Measurements from ENCODE around the gene HACL1. TPM values are rescaled to one million over a fixed set of nuclear protein-coding genes. Genes with fewer than 3 reads are reported as not detected.
A peak's percentile ranks its signal among the peaks of the same experiment; 100 is the strongest.

The HACL1 gene
- total RNA-seq, 1 donor from 2014 or later, result 25.0 TPM

DNA sequence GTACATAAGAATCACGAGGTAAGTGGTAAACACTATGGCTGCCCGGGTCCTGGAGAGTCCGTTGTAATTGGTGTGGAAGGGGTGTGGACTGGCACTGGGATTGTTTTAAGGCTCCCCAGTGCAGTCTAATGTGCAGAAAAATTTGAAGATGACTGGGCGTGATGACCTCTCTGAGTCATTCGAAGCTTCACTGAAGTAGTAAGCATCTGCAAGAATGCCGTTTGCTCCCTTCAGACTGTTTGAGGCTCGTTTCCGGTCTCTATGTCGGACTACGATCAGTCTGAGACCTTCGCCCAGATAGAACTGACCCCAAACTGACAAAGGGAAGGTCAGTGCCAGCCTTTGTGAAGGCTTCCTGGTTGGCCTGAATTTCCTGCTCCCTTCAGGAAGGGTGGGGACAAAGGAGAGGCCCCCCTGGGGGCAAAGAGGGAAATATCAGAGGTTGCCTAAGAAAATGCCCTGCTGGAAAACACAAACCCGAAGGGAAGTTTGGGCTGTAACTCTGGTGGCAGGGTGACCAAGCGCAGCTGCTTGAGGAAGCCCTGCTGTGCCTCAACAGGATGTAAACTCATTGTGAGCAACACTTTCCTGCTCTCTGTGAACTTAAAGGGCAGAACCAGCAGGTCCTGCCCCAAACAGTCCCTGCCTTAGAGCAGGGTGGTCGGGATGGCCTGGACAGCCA lies 34.8 kb upstream of the HACL1 start:
- Histone ChIP-seq H3K27me3 (ENCODE audit: control insufficient read depth, insufficient read depth, low read length) (no peaks in the 10 kb centered on the region), H3K36me3 (ENCODE audit: control insufficient read depth, insufficient read depth, low read length) (no peaks in the 10 kb centered on the region), H3K4me3 (ENCODE audit: low read depth, low read length) (no peak overlapping the region)
- TF ChIP-seq, protein P1, sequence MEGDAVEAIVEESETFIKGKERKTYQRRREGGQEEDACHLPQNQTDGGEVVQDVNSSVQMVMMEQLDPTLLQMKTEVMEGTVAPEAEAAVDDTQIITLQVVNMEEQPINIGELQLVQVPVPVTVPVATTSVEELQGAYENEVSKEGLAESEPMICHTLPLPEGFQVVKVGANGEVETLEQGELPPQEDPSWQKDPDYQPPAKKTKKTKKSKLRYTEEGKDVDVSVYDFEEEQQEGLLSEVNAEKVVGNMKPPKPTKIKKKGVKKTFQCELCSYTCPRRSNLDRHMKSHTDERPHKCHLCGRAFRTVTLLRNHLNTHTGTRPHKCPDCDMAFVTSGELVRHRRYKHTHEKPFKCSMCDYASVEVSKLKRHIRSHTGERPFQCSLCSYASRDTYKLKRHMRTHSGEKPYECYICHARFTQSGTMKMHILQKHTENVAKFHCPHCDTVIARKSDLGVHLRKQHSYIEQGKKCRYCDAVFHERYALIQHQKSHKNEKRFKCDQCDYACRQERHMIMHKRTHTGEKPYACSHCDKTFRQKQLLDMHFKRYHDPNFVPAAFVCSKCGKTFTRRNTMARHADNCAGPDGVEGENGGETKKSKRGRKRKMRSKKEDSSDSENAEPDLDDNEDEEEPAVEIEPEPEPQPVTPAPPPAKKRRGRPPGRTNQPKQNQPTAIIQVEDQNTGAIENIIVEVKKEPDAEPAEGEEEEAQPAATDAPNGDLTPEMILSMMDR (IDR thresholded peaks at IDR 0.05; ENCODE audit: insufficient read depth, low read length, severe bottlenecking), result no peak
- DNase-seq (ENCODE audit: low read depth), result peak; percentile 54
- no peak for FAIRE-seq

DNA sequence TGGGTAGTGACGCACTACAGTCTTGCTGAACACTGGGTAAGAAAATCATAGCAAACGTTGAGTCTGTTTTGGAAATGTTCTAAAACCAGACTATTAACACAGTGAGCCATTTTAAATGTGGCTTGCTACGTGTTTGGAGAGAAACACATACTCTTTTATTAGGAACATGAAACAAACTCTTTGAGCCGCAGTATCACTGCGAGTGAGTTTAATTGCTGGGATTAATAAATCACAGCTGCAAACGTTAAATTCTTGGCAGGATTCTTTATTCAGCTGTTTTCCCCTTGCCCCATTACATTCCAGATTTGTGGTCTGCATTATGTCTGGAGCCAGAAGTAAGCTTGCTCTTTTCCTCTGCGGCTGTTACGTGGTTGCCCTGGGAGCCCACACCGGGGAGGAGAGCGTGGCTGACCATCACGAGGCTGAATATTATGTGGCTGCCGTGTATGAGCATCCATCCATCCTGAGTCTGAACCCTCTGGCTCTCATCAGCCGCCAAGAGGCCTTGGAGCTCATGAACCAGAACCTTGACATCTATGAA lies 33.8 kb upstream of the HACL1 start:
- no peaks in the 10 kb centered on the region for H3K36me3 ChIP-seq (ENCODE audit: control insufficient read depth, insufficient read depth, low read length)
- H3K27me3 ChIP-seq (ENCODE audit: control insufficient read depth, insufficient read depth, low read length), result no peaks in the 10 kb centered on the region
- TF ChIP-seq, protein P1 (IDR thresholded peaks at IDR 0.05; ENCODE audit: insufficient read depth, low read length, severe bottlenecking), result no peak
- no peak overlapping the region for H3K4me3 ChIP-seq (ENCODE audit: low read depth, low read length)
- FAIRE-seq (no peak), DNase-seq (ENCODE audit: low read depth) (no peak)

DNA sequence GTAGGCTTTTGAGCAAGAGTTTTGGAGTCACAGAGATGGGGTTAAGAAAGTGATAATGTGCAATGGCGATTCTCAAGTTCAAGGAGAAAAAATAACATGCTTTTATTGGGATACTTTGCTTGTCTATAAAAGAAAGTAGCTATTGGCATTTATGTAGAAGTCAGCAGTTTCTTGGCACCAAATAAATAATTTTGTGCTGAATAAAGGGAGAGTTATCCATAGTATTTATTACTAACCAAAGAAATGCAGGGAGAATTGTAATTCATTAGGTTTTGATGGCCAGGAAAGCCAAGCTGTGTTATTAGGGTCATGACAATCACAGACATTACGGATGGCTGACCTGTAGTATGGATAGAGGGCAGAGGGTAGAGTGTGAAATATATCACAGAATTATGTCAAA lies 33.3 kb upstream of the HACL1 start:
- no peak for FAIRE-seq
- DNase-seq (ENCODE audit: low read depth), result no peak
- Histone ChIP-seq H3K4me3 (ENCODE audit: low read depth, low read length) (no peak overlapping the region), H3K27me3 (ENCODE audit: control insufficient read depth, insufficient read depth, low read length) (no peaks in the 10 kb centered on the region), H3K36me3 (ENCODE audit: control insufficient read depth, insufficient read depth, low read length) (no peaks in the 10 kb centered on the region)
- TF ChIP-seq, protein P1 (IDR thresholded peaks at IDR 0.05; ENCODE audit: insufficient read depth, low read length, severe bottlenecking), result no peak

DNA sequence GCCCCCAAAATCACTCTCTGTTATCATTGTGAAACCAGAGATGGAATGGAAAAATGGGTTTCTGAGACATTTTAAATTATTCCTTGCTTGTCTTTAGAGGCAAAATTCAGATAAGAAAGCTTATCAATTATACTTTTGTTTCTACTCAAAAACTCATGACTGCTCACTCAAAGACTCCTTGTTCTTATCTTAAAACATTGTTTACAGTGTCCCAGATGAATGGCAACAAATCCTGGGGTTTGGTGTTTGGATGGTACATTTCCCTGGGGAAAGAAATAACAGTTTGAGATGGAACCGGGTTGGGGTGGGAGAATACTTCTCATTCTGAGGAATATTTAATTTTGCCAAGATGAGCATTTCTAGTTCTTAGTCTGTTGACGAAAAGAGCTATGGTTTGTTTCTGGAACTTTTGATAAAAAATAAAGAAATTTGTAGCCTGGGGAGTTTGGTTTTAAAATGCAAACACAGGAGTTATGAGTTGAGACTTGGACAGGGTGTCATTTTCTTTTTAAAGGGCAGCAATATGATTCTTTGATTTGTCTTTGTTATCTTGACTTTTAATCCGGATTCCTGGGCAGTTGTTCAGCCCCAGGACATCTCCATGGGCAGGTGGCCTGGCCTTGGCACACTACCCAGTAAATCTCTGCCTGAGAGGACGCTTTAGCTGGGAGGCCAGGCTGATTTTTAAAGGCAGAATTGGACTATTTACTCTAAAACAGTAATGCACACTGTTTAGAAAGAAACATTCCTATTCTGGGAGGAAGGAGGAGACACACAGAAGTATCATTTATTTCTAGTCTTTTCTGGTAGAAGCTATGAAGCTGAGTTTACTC lies 32.6 kb upstream of the HACL1 start:
- DNase-seq (ENCODE audit: low read depth) (no peak), FAIRE-seq (no peak)
- no peak overlapping the region for H3K4me3 ChIP-seq (ENCODE audit: low read depth, low read length)

DNA sequence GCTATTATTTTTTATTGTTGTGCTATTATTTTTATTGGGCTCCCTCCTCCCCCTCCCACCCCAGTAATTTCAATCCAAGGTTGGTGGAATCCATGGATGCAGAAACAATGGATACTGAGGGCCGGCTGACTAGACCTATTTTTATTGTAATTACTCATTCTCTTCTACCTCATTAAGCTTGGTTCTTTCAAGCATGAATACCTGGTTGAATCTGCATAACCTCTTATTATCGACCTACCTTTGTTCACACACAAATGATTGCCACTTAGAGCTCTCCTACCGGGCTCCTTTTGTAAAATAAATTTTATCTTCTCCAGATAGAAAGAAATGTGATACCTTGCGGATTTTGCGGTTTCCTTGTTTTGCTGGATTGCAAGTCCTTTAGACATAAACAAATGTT lies 31.8 kb upstream of the HACL1 start:
- TF ChIP-seq, protein P1 (IDR thresholded peaks at IDR 0.05; ENCODE audit: insufficient read depth, low read length, severe bottlenecking), result no peak
- Histone ChIP-seq H3K4me3 (ENCODE audit: low read depth, low read length) (no peak overlapping the region), H3K36me3 (ENCODE audit: control insufficient read depth, insufficient read depth, low read length) (no peaks in the 10 kb centered on the region), H3K27me3 (ENCODE audit: control insufficient read depth, insufficient read depth, low read length) (no peaks in the 10 kb centered on the region)
- DNase-seq (ENCODE audit: low read depth) (no peak), FAIRE-seq (no peak)

More for the DNA sequence above, 32.6 kb upstream of the HACL1 start:
- TF ChIP-seq, protein P1 (IDR thresholded peaks at IDR 0.05; ENCODE audit: insufficient read depth, low read length, severe bottlenecking), result no peak
- no peaks in the 10 kb centered on the region for H3K36me3 ChIP-seq (ENCODE audit: control insufficient read depth, insufficient read depth, low read length)
- H3K27me3 ChIP-seq (ENCODE audit: control insufficient read depth, insufficient read depth, low read length), result no peaks in the 10 kb centered on the region

Data from bronchial epithelial cell (primary cell).